Stimulated activated CD4-positive, alpha-beta T cell treated with anti-CD3 and anti-CD28 coated beads, TNF-alpha, amount 100 ng/mL, for 48 hours (primary cell): Measurements from ENCODE around the gene PDZD2.
"Not testable (repeated sequence)": the region's sequence is repeated elsewhere in the genome, so short reads cannot be mapped to it uniquely, and the experiment has no call there.

ENCODE experiments used
- DNase-seq, 3 donors: peaks; one replicate each; pipeline ENCODE4 v3.0.0-alpha.2; 2020; ENCODE audit warnings: low read depth in 3 of 3

PDZD2 gene

DNA sequence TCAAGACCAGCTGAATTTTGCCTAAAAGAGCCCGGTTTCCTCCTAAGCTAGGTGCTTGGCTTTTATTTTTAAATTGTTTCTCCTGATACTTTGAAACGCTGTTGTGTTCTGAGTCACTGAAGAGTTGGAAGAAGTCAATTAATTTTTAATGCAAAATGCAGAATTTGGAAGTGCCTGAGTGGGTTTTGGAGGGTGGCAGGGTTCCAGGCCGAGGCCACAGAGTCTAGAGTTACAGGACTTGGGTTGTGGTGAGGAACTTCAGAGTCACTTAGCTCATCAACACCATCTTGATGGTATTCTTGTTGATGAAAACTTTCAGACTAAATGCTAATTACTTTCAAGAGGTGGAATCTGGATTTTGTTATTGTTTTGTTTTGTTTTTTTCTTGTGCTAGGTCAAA, 130.6 kb downstream of the PDZD2 start:
- DNase-seq, result no peak

DNA sequence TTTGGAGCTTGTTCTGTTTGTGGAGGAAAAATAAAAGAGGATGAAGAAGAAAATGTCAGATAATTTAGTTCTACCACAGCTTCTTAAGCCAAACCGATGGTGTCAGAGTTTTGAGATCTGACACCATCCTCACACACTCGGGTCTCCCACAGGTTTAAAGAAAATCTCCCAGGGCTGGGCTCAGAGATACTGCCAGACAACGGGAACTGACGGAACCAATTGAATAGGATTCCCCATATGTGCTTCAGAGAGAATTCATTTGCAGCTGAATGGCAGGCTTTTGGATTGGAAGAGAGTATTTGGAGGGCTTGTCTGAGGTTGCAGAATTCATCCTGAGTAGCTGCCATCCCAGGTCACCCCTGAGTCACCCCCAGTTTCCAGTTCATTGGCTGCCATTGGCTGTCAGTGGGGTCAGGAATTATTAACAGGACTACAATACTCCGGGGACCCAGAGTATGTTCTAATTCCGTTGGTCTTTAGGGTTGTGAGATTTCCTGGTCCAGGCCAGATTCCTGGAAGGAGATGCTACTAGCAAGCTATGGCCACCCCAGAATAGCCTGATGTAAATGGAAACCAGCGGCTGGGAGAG, 131.3 kb downstream of the PDZD2 start:
- no peak for DNase-seq

DNA sequence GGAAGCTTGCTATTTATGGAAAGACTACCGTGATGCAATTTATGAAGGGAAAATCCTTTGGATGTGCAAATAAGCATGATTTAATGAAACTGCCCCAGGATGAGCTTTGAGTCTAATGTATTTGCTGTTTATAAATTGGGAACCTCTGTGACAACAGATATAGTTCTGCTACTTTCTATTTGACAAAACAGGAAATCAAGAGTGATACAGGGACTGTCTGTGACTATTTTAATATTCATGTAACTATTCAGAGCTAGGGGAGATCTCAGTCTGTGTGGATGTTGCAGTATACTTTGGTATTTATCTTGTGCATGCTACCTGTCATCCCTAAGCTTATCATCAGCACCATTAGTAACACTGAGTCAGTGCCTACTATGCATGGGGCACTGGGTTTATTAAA, 132.1 kb downstream of the PDZD2 start:
- no peak for DNase-seq

- DNase-seq, result no peak
These were observed 132.6 kb downstream of the PDZD2 start for GRCh38 chr5:31771500-31771899.

- DNase-seq, result not testable (repeated sequence)
These were observed 137.4 kb downstream of the PDZD2 start for GRCh38 chr5:31776294-31776693.

DNA sequence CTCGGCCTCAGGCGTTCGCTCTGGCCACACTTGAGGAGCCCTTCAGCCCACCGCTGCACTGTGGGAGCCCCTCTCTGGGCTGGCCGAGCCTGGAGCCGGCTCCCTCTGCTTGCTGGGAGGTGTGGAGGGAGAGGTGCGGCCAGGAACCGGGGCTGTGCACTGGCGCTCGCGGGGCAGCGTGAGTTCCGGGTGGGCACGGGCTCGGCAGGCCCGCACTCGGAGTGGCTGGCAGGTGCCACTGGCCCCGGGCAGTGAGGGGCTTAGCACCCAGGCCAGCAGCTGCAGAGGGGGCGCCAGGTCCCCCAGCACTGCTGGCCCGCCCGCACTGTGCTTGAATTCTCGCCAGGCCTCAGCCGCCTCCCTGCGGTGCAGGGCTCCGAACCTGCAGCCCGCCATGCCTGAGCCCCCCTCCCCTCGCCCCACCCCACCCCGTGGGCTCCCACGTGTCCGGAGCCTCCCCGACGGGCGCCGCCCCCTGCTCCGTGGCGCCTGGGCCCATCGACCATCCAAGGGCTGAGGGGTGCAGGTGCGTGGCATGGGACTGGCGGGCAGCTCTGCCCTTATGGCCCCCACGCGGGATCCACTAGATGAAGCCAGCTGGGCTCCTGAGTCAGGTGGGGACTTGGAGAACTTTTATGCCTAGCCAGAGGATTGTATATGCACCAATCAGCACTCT, 138.2 kb downstream of the PDZD2 start:
- DNase-seq, result no peak

- DNase-seq, result no peak
These were observed 142.8 kb downstream of the PDZD2 start for GRCh38 chr5:31781772-31782171.

GRCh38 chr5:31783086-31783645, 144.2 kb downstream of the PDZD2 start:
- DNase-seq, result no peak

DNA sequence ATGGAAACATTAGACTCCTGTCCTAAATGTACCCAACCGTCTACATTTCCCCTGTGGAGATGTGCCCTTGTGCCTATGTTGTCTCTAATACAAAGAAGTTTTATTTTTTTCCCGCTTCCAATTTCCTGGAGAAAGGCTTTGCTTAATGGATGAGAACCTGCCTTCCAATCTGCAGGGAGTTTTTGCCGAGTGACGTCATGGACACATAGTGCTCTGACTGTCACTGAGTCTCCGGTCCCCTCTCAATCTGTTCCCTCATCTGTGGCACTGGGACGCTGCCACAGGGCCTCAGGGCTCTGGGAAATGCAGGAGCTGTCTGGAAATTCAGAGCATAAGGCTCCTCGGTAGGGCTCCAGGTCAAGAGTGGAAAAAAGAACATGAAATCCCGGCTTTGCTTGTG, 144.8 kb downstream of the PDZD2 start:
- no peak for DNase-seq

- DNase-seq, result no peak
These were observed 147.2 kb downstream of the PDZD2 start for GRCh38 chr5:31786090-31786631.

- DNase-seq, result no peak
These were observed 155.1 kb downstream of the PDZD2 start for GRCh38 chr5:31794009-31794408.

- no peak for DNase-seq
These were observed 159.2 kb downstream of the PDZD2 start for GRCh38 chr5:31798168-31798567.

DNA sequence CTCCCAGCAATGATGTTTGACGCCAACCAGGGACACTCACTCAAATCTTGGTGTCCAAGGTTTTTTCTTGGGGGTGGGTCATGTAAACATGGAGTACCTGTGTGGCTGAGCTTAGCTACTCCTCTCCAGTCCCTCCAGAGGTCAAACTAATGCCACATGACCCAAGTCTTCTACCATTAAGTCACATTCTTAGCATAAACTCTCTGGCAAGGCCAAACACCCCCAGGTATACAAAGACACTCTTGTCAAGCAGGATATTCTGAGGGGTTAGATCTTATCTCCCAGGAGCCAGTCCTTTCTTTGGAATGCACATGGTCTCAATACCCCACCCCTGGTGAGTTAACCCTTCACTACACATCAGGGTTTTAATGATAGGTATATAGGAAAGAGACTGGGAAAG, 161.4 kb downstream of the PDZD2 start:
- DNase-seq, result no peak

GRCh38 chr5:31805785-31806400, 167.0 kb downstream of the PDZD2 start:
- no peak for DNase-seq

DNA sequence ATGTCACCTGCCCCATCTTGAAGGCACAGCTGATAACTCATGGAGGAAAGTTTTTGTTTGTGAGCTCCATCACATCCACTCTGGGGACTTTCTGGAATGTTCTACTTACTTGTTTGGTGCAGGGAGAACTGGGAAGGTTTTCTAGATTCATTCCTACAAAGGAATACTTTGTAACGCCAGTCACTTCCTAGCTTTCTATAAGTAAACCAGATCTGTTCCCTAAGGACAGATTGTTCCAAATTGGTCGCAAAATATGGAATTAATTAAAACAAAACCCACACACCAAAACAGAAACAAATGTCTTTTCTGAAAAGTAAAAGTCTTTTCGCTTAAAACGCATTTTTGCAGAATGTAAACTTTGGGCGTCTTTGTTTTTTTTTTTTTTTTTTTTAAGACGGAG, 167.6 kb downstream of the PDZD2 start:
- DNase-seq, result no peak

DNA sequence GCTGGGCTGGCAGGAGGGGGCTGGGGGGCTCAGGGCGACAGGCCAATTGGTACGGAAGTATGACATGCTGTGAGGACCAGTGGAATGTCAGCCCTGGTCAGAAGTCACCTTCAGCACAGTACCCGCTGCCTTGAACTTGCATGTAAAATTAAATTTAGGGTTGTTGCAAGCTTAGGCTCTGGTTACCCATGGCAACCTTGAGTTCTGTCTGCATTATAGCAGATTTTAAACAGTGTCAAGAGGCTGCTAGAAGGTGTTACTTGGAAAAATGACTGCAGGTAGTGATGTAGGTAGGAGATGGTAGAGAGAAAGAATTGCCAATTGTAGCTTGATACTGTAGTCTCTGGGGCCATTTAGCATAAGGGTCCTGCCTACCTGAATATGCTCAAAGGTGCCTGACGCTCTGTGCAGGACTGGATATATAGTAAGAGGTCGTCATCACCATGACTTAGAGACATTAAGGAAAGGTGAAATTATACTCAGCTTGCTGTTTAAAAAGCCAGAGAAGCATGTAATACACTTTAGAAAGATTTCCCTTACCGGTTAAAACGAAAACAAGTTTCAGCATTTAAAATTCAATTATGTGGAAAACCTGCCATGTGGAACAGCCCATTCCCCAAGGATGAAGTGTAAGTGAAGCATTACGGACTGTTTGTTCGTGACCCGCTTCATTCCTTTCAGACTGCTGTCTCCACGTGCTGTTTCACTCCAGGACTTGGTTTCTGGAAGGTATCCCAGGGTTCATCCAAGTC, 169.0 kb downstream of the PDZD2 start:
- DNase-seq, result no peak

DNA sequence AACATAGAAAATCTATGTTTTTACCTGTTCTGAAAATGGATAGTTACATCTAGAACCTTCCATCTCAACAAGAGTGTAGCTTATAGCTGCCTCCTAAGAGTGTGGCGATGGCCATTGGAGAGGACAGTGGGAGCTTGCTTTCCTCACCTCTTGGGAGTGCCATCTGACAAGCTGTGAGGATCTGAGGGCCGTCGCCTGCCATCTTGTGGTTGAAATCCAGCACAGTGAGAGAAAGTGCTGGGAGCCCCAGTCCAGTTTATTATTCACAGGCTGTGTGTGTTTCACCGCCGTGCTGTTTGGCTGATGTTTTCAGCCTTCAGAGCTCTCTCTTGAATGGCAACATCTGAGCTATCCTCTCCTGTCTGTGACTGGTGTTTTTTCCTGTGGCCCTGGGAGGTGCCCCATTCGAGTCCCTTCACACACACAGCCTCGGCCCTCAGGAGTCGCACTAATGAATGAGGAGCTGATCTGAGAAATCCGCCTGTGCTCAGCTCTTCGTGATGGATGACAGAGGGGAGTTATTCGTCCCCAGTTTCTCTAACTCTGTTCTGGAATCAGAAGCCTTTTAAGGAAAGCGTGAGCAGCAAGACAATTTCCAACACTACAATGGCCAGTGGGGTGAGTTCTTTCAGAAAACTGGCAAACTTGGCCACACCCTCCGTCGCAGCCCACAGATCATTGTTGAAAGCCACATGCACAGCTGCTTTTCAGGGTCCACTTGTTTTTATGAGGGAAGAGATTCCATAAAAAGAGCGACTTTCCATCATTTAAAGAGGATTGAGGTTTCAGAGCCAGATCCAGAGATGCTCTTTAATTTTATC, 170.3 kb downstream of the PDZD2 start:
- DNase-seq, result no peak

DNA sequence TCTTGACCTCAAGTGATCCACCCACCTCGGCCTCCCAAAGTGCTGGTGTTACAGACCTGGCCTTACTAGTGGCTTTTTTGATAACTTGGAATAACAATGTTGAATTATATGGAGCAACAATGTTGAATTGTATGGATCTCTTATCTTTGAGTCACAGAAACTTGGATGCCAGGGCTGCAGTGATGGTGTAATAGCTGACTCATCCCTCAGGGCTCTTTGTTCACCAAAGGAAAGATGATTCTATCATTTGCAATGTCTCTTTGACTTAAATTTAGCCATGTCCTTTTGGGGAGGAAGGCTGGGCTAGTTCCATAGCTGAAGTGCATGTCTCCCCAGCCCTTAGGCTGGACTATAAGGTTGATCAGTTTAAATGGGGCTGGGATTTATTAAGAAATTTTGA, 172.3 kb downstream of the PDZD2 start:
- no peak for DNase-seq

DNA sequence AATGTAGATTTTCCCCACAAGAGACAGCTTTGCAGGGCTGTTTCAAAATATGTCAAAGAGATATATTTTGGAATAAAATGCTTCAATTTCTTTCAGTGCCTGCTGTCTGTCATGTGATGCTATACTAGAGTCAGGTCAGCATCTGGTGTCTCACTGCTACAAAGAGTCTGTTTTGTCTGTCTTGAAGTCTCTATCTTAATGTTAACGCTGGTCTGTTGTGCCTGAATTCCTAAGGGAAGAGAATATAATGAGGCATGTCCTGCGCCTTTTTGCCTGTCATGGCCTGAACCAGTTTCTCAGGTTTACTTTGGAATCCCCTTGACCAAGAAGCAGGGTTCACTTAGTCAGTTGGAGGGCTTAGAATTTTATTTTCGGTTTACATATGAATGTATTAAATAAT, 176.4 kb downstream of the PDZD2 start:
- no peak for DNase-seq

DNA sequence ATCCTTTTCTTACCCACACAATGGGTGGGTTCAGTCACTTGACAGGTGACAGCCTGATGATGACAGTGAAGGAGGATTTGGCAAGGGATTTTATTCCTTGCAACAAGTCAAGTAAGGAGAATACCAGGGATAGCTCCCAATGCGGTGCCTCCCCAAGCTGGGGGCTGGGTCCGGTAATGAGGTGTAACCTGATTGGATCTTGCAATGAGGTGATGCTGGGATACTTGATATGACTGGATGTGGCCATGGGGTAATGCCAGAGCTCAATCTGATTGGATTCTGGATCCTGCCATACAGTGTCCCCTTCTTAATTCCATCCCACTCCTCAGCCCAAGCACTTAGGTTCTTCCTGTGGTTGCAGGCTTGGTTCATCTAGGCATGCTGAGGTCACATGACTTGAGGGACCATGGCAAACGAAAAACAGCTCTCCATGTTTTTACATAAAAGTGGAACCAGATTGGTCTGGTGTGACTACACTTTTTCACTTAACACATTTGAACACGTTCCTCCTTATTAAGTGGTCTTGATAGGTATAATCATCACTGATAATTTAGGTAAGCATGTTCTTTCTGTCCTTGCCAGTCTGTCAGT, 181.1 kb downstream of the PDZD2 start:
- DNase-seq, result no peak

- no peak for DNase-seq
These were observed 184.5 kb downstream of the PDZD2 start for GRCh38 chr5:31823472-31823871.
